HEK293T (cell line): Measurements from ENCODE around the gene LSM12.

Experiments used
- ARNT ChIP-seq: fragments of 450-650 bp; IDR thresholded peaks from 2 replicates; pipeline ENCODE4 v1.6.1; 2017; ENCODE audit warnings: mild to moderate bottlenecking
- BHLHE40 ChIP-seq: fragments of 450-650 bp; IDR thresholded peaks from 2 replicates; pipeline ENCODE4 v1.6.1; 2016; ENCODE audit warnings: mild to moderate bottlenecking, moderate library complexity, borderline replicate concordance
- NFRKB ChIP-seq: fragments of 450-650 bp; IDR thresholded peaks from 2 replicates; pipeline ENCODE4 v1.6.1; 2016; ENCODE audit warnings: mild to moderate bottlenecking, moderate library complexity

- TF ChIP-seq ARNT (no peak), NFRKB (no peak), BHLHE40 (no peak)
Observed at GRCh38 chr17:44095388-44095646, 28.8 kb upstream of the LSM12 start.
